GM11168 (cell line): Measurements from ENCODE around the gene CDCA4.

Source experiments
- in situ Hi-C: fragments of 300-500 bp; cut with MboI; formaldehyde crosslinking; loops from one replicate; pipeline ENCODE4 v1.12.0; 2022; ENCODE audit warnings: low sequenced_read_pairs; ENCODE audit not compliant: unreplicated experiment

The CDCA4 gene

GRCh38 chr14:105059035-105059924 lies 38.4 kb upstream of the CDCA4 start:
- in situ Hi-C loops: no loop called here

GRCh38 chr14:105058521-105059034 lies 37.7 kb upstream of the CDCA4 start:
- in situ Hi-C loops: no loop called here

DNA sequence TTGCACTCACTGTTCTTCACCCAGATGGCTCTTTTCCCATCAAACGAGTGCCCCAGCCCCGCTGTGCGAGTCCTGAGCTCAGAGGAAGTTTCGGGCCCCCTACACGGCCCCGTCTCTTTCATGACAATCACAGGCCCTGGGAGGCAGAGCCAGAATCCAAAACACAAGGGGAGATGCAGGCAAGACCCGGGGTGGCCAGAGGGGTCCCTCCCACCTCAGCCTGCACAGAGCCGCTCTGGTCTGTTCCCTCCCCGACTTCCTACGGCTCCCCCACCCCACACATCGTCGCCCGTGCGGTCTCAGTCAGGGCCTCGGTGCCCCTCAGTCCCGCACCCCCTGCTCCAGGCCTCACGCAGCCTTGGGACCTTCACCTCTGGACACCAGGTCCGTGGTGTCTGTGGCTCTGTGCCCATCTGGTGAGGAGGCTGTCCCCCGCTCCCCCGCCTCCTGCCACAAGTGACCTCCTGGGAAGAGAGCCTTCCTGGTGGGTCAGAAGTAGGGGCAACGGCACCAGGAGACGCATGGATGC lies 35.5 kb upstream of the CDCA4 start:
- in situ Hi-C loops: no loop called here

- in situ Hi-C loops: no loop called here
Observed at GRCh38 chr14:105055736-105056302, 34.9 kb upstream of the CDCA4 start.

DNA sequence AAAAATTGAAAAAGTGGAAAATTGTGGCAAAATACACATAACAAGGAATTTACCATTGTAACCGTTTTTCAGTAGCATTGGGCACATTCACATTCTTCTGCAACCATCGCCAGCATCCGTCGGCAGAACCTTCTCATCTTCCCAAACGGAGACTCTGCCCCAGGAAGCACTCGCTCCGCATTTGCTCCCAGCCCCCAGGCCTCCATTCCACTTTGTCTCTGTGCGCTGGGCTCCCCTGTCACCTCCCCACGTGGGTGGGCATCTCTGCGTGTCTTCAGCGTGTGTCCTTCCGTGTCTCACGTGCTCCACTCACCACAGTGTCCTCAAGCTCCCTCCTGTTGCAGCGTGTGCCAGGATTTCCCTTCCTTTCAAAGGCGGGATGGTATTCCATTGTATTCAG lies 34.5 kb upstream of the CDCA4 start:
- in situ Hi-C loops: no loop called here

- in situ Hi-C loops: no loop called here
Observed at GRCh38 chr14:105053996-105054395, 33.1 kb upstream of the CDCA4 start.

DNA sequence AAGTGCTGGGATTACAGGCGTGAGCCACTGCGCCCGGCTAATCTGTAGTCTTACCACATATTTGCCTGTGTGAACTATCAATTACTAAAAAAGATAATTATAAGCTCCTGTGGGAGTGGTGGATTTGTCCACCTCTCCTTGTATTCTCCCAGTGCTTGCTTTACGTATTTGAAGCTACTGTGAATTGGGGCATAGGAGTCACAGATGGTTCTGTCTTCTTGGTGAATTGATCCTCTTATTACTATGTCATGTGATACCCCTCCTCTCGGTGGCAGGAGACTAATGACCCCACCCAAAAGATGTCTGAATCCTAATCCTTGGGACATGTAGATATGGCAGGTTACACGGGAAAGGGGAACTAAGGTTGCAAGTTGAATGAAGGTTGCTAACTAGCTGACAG lies 32.5 kb upstream of the CDCA4 start:
- in situ Hi-C loops: no loop called here

DNA sequence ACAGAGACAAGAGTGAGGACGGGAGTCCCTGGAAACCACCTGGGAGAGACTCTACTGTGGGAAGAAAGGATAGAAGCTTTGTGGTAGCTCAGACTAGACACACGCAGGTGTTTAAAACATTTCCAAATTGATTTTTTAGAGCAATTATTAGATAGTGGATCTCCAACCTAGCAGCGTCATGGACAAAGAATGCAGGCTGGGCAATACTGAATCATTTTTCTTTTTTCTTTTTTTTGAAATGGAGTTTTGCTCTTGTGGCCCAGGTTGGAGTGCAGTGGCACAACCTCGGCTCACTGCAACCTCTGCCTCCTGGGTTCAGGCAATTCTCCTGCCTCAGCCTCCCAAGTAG lies 31.2 kb upstream of the CDCA4 start:
- in situ Hi-C loops: no loop called here

- in situ Hi-C loops: no loop called here
Observed at GRCh38 chr14:105051182-105052109, 30.6 kb upstream of the CDCA4 start.

GRCh38 chr14:105050551-105050897 lies 29.6 kb upstream of the CDCA4 start:
- in situ Hi-C loops: no loop called here

DNA sequence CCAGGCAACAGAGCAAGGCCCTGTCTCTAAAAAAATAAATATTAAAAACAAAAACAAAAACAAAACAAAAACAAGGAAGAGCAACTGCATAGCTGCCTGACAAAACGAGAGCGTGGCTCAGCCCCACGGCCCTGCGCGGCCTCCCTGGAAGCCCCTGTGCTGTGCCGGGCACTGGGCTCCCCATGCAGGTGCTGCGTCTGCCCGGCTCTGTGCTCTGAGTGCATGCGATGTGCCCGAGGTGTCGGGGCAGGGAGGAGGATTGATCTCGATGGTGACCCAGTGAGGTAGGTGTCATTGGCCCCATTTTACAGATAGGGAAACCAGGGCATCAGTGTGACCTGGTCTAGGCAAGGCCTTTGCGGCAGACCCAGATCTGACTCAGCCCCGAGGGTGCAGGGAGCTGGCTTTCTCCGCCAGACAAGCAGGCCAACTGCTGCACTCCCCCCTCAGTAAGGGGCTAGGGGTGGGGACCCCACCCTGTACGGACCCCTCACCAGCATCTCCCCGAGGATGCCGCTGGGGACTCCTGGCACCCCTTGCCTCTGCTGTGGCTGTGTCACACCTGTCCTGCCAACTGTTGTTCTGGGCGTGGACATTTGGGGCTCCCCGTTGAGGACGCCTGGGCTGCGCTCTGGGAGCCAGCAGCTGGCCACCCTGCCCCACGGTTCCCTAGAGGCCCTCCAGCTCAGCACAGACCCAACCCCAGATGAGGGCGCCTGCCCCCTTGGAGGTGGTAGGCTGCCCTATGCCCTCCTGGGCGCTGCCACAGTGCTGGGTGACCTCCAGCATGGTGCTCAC lies 29.1 kb upstream of the CDCA4 start:
- in situ Hi-C loops: loop anchor here (5.0 kb wide), 1 partner anchor 78 kb away; no protein-coding TSS in a partner anchor

DNA sequence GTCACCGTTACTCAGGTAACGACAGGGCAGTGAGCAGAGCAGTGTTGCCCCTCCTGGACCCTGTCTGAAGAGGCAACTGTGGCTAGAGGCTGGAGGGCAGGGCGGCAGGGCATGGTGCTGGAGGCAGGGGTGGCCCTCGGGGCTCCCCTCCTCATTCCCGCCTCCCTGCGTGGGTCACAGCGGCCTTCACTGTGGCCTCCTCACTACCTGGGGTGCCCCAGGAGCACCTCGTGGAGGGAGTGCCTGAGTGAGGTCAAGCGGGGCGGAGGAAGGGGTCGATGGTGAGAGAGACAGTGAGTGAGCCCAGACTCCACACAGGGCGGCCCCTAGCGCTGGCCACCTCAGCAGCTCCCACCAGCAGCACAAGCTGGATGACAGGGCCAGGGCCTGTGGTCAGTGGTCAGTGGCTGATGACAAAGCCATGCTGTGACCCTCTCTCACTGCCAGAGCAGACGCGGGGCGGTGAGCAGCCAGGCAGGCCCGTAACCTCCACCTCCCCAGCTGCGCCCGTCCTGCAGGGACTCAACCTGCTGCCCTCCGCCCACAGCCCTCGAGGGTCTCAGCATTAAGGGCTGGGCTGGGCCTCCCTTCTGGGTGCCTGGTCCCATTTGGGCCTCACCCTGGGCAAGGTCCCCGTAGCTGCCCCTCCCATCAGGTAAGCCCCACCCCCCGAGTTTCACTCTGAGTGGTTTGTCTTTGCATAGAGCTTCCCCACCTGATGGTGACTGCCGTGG lies 26.6 kb upstream of the CDCA4 start:
- in situ Hi-C loops: loop anchor here (5.0 kb wide), 1 partner anchor 75 kb away; no protein-coding TSS in a partner anchor

DNA sequence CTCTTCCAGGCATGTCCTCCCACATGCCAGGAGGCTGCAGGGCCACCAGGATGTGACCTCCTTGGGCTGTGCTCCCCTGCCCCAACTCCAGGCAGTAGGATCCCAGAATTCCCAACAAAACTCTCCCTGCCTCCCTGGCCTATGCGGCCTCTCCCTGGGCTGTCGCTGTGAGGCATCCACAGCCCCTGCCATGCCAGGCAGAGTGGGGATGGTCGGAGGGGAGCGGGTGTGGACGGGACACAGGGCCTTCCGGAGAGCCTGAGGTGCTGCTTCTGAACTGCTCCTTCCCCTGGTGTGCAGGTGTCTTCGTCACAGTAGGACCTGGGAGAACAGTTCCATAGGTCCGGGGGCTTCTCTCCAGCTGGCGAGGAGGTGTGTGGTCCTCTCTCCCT lies 26.0 kb upstream of the CDCA4 start:
- in situ Hi-C loops: loop anchor here (5.0 kb wide), 1 partner anchor 75 kb away; no protein-coding TSS in a partner anchor

DNA sequence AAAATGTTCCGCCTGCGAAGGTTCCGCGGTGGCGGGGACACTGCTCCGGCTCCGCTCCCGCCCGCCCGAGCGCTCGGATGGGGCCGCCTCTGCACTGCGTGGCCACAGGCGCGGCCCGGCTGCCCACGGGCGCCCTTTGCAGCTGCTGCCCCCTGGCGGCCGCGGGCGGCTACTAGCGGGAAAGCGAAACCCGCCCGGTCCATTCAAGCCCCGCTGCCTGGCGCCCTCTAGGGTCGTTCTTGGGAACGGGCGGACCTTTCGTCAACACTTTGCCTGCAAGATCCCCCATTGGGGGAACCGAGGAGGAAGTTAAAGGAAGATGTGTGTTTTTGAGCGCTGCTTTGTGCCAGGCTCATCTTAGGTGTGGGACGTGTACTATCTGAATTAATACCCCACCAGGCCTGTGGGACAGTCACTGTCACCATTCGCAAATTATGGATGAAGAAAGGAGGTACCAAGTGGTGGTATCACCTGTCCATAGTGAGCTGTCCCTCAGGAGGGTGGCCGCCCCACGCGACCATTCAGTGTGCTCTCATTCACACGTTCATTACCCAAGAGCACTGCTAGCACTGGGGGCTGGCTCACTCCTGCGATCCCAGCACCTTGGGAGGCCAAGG lies 24.9 kb upstream of the CDCA4 start:
- in situ Hi-C loops: loop anchor here (5.0 kb wide), 1 partner anchor 74 kb away; no protein-coding TSS in a partner anchor

- in situ Hi-C loops: no loop called here
Observed at GRCh38 chr14:105043641-105044040, 22.8 kb upstream of the CDCA4 start.

DNA sequence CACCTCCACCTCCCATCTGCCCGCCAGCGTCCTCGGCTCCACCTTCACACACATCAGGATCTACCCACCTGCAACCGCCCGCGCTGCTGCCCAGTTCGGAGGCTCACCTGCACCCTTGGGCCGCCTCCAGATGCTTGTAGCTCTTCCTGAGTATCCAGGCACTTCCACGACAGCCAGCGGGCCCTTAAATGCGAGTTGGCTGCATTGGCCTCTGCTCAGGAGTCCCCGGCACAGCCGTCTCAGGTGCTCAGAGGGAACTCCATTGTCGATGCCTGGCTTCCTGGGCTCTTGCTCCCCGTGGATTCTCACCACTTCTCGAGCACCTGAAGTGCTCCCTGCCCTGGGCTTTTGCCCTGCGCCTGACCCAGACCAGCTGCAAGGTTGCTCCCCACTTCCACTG lies 21.9 kb upstream of the CDCA4 start:
- in situ Hi-C loops: no loop called here

DNA sequence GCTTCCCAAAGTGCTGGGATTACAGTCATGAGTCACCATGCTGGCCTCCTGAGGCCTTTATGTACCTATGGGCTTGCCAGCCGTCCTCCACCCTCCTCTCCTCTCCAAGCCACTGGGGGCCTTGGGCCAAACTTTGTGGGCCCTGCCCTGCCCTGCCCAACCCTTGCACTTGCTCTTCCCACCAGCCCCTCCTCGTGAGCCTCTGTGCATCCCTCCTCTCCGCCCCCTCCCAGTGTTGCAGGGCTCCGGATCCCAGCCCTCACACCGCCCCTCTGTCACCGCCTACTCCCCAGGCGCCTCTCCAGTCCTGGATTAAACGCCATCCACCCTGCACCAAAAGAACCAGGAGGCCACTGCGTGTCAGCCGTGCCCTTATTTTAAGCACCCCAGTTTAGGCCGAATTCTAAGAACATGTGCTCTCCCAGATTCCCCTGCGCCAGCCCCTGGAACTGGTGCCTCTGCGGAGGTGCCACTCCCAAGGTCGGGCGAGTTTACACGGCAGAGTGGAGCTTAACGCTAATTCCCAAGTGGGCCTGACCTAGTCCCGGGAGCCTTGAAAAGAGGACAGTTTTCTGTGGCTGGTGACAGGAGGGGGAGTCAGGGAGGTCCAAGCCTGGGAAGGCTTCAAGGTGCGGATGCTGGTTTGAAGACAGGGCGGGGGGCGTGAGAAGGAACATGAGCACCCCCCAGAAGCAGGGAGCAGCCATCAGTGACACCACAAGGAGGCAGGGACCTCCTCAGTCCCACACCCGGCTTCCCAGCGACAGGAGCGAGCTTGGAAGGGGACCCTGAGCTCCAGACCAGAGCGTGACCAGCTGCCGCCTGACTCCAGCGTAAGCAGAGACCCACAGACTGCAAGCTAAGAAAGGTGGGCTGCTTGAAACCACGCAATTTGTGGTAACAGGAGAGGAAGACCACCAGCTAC lies 21.2 kb upstream of the CDCA4 start:
- in situ Hi-C loops: no loop called here
